Subcutaneous abdominal adipose tissue (tissue), 5 donors: Measurements from ENCODE around the gene ATP5F1D.

ENCODE experiments used
- H3K27ac ChIP-seq: one replicate; pipeline ENCODE4 v1.7.0; 2013; ENCODE audit warnings: low read depth, mild to moderate bottlenecking, inconsistent platforms, low read length, moderate library complexity
- H3K27me3 ChIP-seq, 5 donors: one replicate each; pipeline ENCODE4 v1.7.0; 2013; ENCODE audit warnings: low read length in 5 of 5, inconsistent platforms in 1 of 5; ENCODE audit not compliant: control insufficient read depth in 5 of 5, insufficient read depth in 4 of 5
- H3K36me3 ChIP-seq, 5 donors: one replicate each; pipeline ENCODE4 v1.7.0; 2013; ENCODE audit warnings: low read length in 5 of 5; ENCODE audit not compliant: control insufficient read depth in 5 of 5, insufficient read depth in 5 of 5
- H3K4me1 ChIP-seq, 5 donors: one replicate each; pipeline ENCODE4 v1.7.0; 2013; ENCODE audit warnings: low read length in 5 of 5, mild to moderate bottlenecking in 3 of 5, moderate library complexity in 1 of 5; ENCODE audit not compliant: control insufficient read depth in 5 of 5, insufficient read depth in 5 of 5
- H3K4me3 ChIP-seq, 5 donors: one replicate each; pipeline ENCODE4 v1.7.0; 2013; ENCODE audit warnings: low read length in 5 of 5, low read depth in 1 of 5
- H3K9ac ChIP-seq, 5 donors: one replicate each; pipeline ENCODE4 v1.7.0; 2013; ENCODE audit warnings: low read length in 5 of 5, mild to moderate bottlenecking in 4 of 5, moderate library complexity in 3 of 5
- H3K9me3 ChIP-seq, 5 donors: one replicate each; pipeline ENCODE4 v1.7.0; 2013; ENCODE audit warnings: low read length in 5 of 5; ENCODE audit not compliant: control insufficient read depth in 5 of 5
- donor health status: healthy.
- donor health status: healthy.
- donor health status: healthy.
- donor health status: healthy.
- donor health status: healthy.

ATP5F1D gene

GRCh38 chr19:1263188-1263587, 21.6 kb downstream of the ATP5F1D start:
- Histone ChIP-seq H3K9ac (no peak overlapping the region), H3K4me1 (peaks cover 17 to 77% (median 73%) of the 10 kb centered on the region in 5 donors), H3K27me3 (peaks cover 0 to 6% (median 0%) of the 10 kb centered on the region in 5 donors), H3K9me3 (peaks cover 0 to 2% (median 0%) of the 10 kb centered on the region in 5 donors), H3K4me3 (no peak overlapping the region), H3K27ac (peak overlapping the region; percentile 86), H3K36me3 (peaks cover 0 to 3% (median 0%) of the 10 kb centered on the region in 5 donors)

DNA sequence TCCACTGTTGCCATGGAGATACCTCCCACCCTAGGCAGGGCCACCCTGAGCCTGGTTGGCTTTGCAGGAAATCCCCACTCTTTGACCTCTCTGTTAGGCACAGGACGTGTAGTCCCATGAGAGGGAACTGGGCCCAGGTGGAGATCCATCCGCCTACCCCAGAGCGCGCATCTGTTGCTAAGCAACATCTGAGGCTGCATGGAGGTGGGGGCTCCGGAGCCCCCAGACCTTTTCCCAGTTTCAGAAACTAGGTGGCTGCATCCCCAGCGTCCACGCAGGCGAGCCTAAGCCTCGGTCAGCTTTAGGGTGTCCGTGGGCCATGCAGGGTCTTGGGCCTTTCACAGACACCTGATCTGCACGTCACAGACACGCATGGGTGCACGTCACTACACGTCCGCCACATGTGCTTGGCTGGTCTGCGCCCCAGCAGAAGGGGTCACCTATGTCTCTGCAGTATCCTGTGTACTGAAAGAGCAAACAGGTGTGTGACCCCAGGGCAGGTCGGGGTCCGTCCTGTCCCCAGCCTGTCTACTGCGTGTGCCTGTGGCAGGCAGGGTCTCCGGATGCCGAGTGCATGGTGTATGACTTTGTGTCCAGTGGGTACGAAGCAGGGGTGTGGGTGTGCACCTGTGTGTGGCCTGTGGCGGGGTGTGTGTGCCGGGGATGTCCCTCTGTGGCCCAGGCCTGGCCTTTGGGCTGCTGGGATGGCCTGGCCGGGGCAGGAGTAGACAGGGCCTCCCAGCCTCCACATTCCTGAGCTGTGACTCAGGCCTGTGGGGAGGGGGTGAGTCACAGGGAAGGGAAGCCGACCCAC, 23.5 kb downstream of the ATP5F1D start:
- Histone ChIP-seq H3K27me3 (no peaks in the 10 kb centered on the region), H3K27ac (peak overlapping the region; percentile 79), H3K4me1 (peaks cover 17 to 73% (median 67%) of the 10 kb centered on the region in 5 donors), H3K4me3 (no peak overlapping the region), H3K9me3 (no peaks in the 10 kb centered on the region), H3K9ac (peak overlapping the region in 1 of 5 donors; percentile 2), H3K36me3 (no peaks in the 10 kb centered on the region)

DNA sequence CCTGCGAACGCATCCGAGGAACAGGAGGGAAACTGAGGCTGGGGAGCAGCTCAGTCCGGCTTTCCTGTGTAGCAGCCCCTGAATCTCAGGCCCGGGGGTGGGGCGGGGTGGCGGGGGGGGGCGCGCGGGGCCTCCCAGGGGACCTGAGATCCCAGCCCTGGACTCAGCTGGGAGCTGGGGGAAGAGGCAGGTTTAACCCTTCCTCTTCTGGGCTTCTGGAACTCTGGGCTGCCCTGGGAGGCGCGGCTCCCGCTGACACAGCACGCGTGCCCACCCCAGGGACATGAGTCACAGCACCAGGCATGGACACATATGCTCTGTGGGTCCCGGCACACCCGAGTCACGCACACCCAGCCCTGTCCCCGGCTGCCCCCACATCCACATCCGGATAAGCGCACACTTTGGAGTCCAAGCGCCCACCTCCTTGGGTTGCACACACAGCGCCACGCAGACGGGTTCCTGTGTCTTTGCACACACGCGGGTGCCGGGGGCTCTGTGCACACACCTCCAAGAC, 24.1 kb downstream of the ATP5F1D start:
- no peaks in the 10 kb centered on the region for H3K9me3 ChIP-seq
- H3K4me3 ChIP-seq = peak overlapping the region in 4 of 5 donors; percentile 30 to 63 (median 49)
- peaks cover 17 to 73% (median 67%) of the 10 kb centered on the region in 5 donors for H3K4me1 ChIP-seq

DNA sequence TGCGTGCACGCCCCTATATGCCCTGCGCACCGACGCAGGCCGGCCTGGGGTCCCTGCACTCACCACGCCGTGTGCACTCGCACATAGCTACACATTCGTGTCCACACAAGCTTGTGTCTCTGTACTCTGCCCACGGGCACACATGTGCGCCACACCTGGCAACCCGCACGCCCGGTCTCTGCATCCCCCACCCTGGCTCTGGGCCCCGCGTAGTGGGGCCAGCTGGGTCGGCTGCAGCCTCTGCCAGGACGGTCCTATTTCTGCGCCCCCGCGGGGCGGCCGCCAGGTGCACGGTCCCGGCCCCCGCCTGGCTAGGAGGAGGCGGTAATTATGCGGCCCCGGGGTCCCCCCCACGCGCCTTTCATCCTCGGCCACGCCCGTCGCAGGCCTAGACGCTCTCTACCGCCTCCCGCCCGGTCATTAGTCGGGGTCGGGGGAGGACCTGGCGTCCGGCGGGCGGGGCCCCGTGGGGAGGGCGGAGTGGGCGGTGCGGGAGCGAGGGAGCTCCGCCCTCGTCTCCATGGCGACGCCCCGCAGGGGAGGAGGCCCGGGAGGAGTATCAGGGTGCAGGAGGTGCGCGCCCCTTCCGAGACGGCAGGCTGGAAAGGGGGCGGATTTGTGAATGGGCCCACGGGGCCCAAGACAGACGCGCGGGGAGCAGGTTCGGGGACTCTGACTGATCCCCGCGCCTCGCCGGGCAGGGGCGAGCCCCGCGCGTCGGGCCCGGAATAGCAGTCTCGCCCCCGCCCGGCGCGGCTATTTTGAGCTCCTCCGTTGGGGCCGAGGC, 24.8 kb downstream of the ATP5F1D start:
- Histone ChIP-seq H3K4me3 (peak overlapping the region in 4 of 5 donors; percentile 30 to 63 (median 49)), H3K27me3 (no peaks in the 10 kb centered on the region), H3K27ac (peak overlapping the region; percentile 89), H3K9me3 (no peaks in the 10 kb centered on the region), H3K4me1 (peaks cover 23 to 75% (median 70%) of the 10 kb centered on the region in 5 donors), H3K36me3 (peaks cover 0 to 7% (median 7%) of the 10 kb centered on the region in 5 donors), H3K9ac (peak overlapping the region in 4 of 5 donors; percentile 37 to 49 (median 40))

More for the DNA sequence above, 24.1 kb downstream of the ATP5F1D start:
- peaks cover 0 to under 1% (median under 1%) of the 10 kb centered on the region in 5 donors for H3K36me3 ChIP-seq
- no peaks in the 10 kb centered on the region for H3K27me3 ChIP-seq
- peak overlapping the region in 4 of 5 donors; percentile 37 to 49 (median 40) for H3K9ac ChIP-seq
- H3K27ac ChIP-seq = peak overlapping the region; percentile 89

- Histone ChIP-seq H3K36me3 (peaks cover 0 to 14% (median 14%) of the 10 kb centered on the region in 5 donors), H3K4me1 (peaks cover 20 to 75% (median 70%) of the 10 kb centered on the region in 5 donors), H3K27me3 (no peaks in the 10 kb centered on the region), H3K4me3 (peak overlapping the region in 4 of 5 donors; percentile 25 to 63 (median 46)), H3K27ac (peak overlapping the region; percentile 89), H3K9ac (peak overlapping the region in 1 of 5 donors; percentile 49), H3K9me3 (no peaks in the 10 kb centered on the region)
These were observed 25.4 kb downstream of the ATP5F1D start for GRCh38 chr19:1266916-1267476.

- Histone ChIP-seq H3K9me3 (no peaks in the 10 kb centered on the region), H3K36me3 (peaks cover 0 to 21% (median 20%) of the 10 kb centered on the region in 5 donors), H3K4me1 (peaks cover 19 to 75% (median 70%) of the 10 kb centered on the region in 5 donors), H3K27ac (peak overlapping the region; percentile 91), H3K9ac (no peak overlapping the region), H3K4me3 (peak overlapping the region in 4 of 5 donors; percentile 25 to 63 (median 46)), H3K27me3 (no peaks in the 10 kb centered on the region)
These were observed 26.1 kb downstream of the ATP5F1D start for GRCh38 chr19:1267477-1268225.

- Histone ChIP-seq H3K27me3 (no peaks in the 10 kb centered on the region), H3K4me1 (peaks cover 25 to 81% (median 74%) of the 10 kb centered on the region in 5 donors), H3K9me3 (no peaks in the 10 kb centered on the region)
These were observed 26.9 kb downstream of the ATP5F1D start for GRCh38 chr19:1268226-1269064.

DNA sequence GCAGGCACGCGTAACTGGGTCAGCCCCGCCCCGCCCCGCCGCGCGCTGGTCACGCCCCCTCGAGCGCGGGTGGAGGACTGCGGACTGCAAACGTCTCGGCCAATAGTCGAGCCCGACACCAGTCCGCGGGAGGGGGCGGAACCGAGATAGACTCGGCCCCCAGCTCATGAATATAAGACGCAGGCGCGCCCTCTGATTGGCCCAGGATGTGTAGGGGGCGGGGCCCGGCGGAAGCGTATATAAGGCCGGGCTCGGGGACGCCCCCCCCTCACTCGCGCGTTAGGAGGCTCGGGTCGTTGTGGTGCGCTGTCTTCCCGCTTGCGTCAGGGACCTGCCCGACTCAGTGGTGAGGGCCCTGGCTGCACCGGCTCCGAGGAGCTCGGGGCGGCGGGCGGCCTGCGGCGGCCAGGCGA, 27.5 kb downstream of the ATP5F1D start, which contains the start of gene CIRBP:
Gene CIRBP, plus strand, starts transcription at position 268 of the 413 bp plus-strand sequence. CDS start 1,602 bp downstream, outside the sequence.
- no peaks in the 10 kb centered on the region for H3K27me3 ChIP-seq
- peak within 1 kb of the TSS; percentile 73 to 95 (median 85) for H3K9ac ChIP-seq
- no peaks in the 10 kb centered on the region for H3K9me3 ChIP-seq
- H3K36me3 ChIP-seq = peaks cover 0 to 35% (median 34%) of the 10 kb centered on the region in 5 donors
- H3K27ac ChIP-seq = peak within 1 kb of the TSS; percentile 91
- peaks cover 25 to 87% (median 80%) of the 10 kb centered on the region in 5 donors for H3K4me1 ChIP-seq
- peak within 1 kb of the TSS; percentile 77 to 95 (median 81) for H3K4me3 ChIP-seq

More at GRCh38 chr19:1268226-1269064, 26.9 kb downstream of the ATP5F1D start:
- Histone ChIP-seq H3K9ac (peak overlapping the region in 3 of 5 donors; percentile 43 to 59 (median 53)), H3K36me3 (peaks cover 0 to 29% (median 28%) of the 10 kb centered on the region in 5 donors), H3K27ac (peak overlapping the region; percentile 91), H3K4me3 (peak overlapping the region in 4 of 5 donors; percentile 4 to 79 (median 26))
